ENCODE data around the gene PKMYT1. TPM values are rescaled to one million over a fixed set of nuclear protein-coding genes. Genes with fewer than 3 reads are reported as not detected.

PKMYT1 gene
- total and polyA plus RNA-seq, 2 of the 4 experiments (the other 2 are of a cell fraction), result 1.8 to 14.9 TPM

- WGBS, 2 experiments (ENCODE audit: extremely low coverage in 2 of 2, insufficient read length in 1 of 2), result 94% methylated on average over 9 of the region's 18 CpGs; no CpG with 5 or more reads in 1 of the 2 experiments
- no TSS peak for BruUV-seq (replicated peaks)
- H3K4me1 ChIP-seq (ENCODE audit: control insufficient read depth, insufficient read depth, low read length), result peaks cover 9% of the 10 kb centered on the region
- H2AK9ac ChIP-seq (replicated peaks; ENCODE audit: low read depth, low read length, poor library complexity), result peak overlapping the region; percentile 68
- in situ Hi-C loops (cut with MboI; ENCODE audit: low sequenced_read_pairs), result no loop called here
- no peak overlapping the region for H3K18ac ChIP-seq (ENCODE audit: low read depth, low read length)
- H3K14ac ChIP-seq (replicated peaks; ENCODE audit: low read depth, low read length), result no peak overlapping the region
- no peaks in the 10 kb centered on the region for H3K9me3 ChIP-seq (ENCODE audit: control insufficient read depth, insufficient read depth, low read length)
- intact Hi-C loops (cut with micrococcal nuclease), result no loop called here
- H2BK15ac ChIP-seq (ENCODE audit: low read depth, low read length), result no peak overlapping the region
- H3K9ac ChIP-seq (ENCODE audit: low read depth, low read length), result no peak overlapping the region
- H3K9me1 ChIP-seq (ENCODE audit: insufficient read depth, low read length), result no peaks in the 10 kb centered on the region
- no peak overlapping the region for H3K27ac ChIP-seq (ENCODE audit: insufficient read depth, low read length)
- peaks cover 37% of the 10 kb centered on the region for H4K20me1 ChIP-seq (ENCODE audit: insufficient read depth, low read length)
- H2BK20ac ChIP-seq (ENCODE audit: low read depth, low read length), result no peak overlapping the region
- dilution Hi-C loops (cut with HindIII; ENCODE audit: low sequenced_read_pairs, unreplicated experiment), result no loop called here
- H3K79me1 ChIP-seq (ENCODE audit: low read depth in 1 of 2, low read length in 2 of 2), result peaks cover 0 to 19% of the 10 kb centered on the region in 2 experiments; a peak in 2 of 4 replicates
- no peak overlapping the region for H2BK5ac ChIP-seq (ENCODE audit: low read depth, low read length, poor library complexity, severe bottlenecking)
- no peak for ATAC-seq (ENCODE audit: low read depth)
- no peak overlapping the region for H2BK120ac ChIP-seq (ENCODE audit: low read depth, low read length)
- H3K23ac ChIP-seq (ENCODE audit: low read depth, low read length), result no peak overlapping the region
- DNase-seq, result no peak
- H2AFZ ChIP-seq (replicated peaks; ENCODE audit: low read length, poor library complexity), result no peak overlapping the region
- peaks cover 12% of the 10 kb centered on the region; the same call in 1 of the 2 replicates for H3K27me3 ChIP-seq (ENCODE audit: control insufficient read depth, insufficient read depth, low read length)
- ChIA-PET CTCF (interaction anchor here (0.8 kb wide), 1 partner anchor 21 kb away, joined by 5 read pairs; no protein-coding TSS in a partner anchor), POLR2A (ENCODE audit: unreplicated experiment) (interaction anchor here (0.6 to 0.7 kb wide), 2 partner anchors 16 to 40 kb away, joined by 3 to 7 read pairs; no protein-coding TSS in a partner anchor)
- H3K4ac ChIP-seq (ENCODE audit: low read depth, low read length), result no peak overlapping the region
- peaks cover 22% of the 10 kb centered on the region for H3K36me3 ChIP-seq (ENCODE audit: control insufficient read depth, insufficient read depth, low read length)
- no peak overlapping the region for H4K91ac ChIP-seq (ENCODE audit: insufficient read depth, low read depth, low read length)
- no peak overlapping the region for H4K5ac ChIP-seq (ENCODE audit: low read depth, low read length)
- H4K8ac ChIP-seq (ENCODE audit: low read depth in 2 of 2, low read length in 2 of 2), result no peak overlapping the region
- H2AK5ac ChIP-seq (ENCODE audit: low read depth, low read length), result no peak overlapping the region
- no peak overlapping the region for H3K4me3 ChIP-seq (ENCODE audit: insufficient read depth, low read depth, low read length)
- TF ChIP-seq RFX5 (IDR thresholded peaks at IDR 0.05; ENCODE audit: low read depth, low read length) (no peak), POLR2A (IDR thresholded peaks at IDR 0.05; ENCODE audit: low read depth, low read length) (peak; percentile 53)
- H3K4me2 ChIP-seq (ENCODE audit: low read depth, low read length), result no peak overlapping the region
- no peak overlapping the region for H3K56ac ChIP-seq (ENCODE audit: extremely low read depth, insufficient read depth, low read length)
Observed at GRCh38 chr16:3025032-3026002, 45.1 kb upstream of the PKMYT1 start.
